CD4-positive, alpha-beta T cell treated with Interleukin-17A for 4 hours (primary cell): ENCODE results near the gene PRDM10.
"Not testable (repeated sequence)": the region's sequence is repeated elsewhere in the genome, so short reads cannot be mapped to it uniquely, and the experiment has no call there.

Experiments
- DNase-seq: peaks from one replicate; pipeline ENCODE4 v3.0.0-alpha.2; 2020; ENCODE audit warnings: mixed read lengths

PRDM10 gene

DNA sequence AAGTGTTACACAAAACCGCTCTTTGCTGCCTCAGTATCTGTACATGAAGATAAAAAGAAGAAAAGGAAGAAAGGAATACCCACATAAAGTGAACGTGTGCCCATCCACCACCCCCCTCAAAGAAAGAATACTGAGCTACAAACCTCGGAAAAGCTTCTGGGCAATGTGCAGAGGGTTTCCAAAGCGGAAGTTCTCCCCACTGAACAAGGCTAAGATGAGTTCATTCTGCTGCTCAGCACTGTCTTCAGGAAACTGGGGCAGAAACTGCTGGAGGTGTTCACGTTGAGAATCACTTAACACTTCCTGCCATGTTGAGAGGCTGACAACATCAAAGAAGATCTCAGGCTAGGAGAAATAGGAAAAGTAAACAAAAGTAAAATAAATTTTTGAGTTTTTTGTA, 114.2 kb downstream of the PRDM10 start:
- DNase-seq, result peak; percentile 63

DNA sequence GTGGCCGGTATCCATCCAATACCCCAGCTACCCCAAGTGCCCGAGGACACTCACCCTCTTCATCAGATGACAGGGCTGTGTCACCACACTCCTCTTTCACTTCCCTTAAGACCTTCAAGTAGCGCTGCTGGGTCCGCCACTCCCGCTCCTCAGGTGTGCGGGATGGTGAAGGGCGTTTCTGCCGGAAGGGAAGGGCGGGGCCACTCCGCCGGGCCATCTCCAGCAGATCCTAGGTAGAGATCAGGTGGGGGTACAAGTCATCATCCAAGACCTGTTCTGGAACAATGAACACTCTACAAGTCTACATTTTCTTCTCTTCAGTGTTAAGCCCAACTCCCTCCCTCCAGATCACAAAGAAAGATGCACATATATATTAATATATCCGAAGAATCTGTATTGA, 117.3 kb downstream of the PRDM10 start:
- DNase-seq, result no peak

- no peak for DNase-seq
Measured at GRCh38 chr11:129884581-129884980, 118.1 kb downstream of the PRDM10 start.

- peak; percentile 63 for DNase-seq
Measured at GRCh38 chr11:129881570-129882170, 121.0 kb downstream of the PRDM10 start.

DNA sequence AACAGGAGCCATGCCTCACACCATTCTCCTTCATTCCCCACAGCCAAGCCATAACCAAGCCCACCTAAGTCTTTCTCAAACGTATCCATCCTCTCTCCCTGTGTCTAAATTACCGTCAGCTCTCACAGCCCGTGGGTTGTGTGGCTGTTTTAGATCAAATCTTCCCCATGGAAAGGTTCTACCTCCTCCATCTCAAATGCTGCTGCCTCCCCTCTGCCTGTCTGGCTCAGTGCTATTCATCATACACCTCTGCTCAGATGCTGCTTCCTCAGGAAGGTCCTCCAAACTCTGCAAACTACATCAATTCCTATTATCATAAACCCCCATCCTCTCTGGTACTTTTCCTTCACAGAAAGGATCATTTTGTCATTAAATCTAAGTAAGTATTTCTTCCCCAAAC, 122.3 kb downstream of the PRDM10 start:
- DNase-seq, result no peak

- DNase-seq, result no peak
Measured at GRCh38 chr11:129871914-129872313, 130.7 kb downstream of the PRDM10 start.

DNA sequence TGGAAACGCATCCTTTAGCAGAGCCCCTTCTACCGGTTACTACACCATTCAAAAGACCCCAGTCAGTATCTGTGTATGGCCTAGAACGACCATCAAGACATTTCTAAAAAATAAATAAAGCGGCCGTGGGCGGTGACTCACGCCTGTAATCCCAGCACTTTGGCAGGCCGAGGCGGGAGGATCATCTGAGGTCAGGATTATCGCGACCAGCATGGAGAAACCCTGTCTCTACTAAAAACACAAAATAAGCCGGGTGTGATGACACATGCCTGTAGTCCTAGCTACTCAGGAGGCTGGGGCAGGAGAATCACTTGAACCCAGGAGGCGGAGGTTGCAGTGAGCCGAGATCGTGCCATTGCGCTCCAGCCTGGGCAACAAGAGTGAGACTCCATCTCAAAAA, 134.0 kb downstream of the PRDM10 start:
- not testable (repeated sequence) for DNase-seq

GRCh38 chr11:129866311-129866710, 136.3 kb downstream of the PRDM10 start:
- DNase-seq, result no peak

GRCh38 chr11:129865701-129866100, 136.9 kb downstream of the PRDM10 start:
- peak; percentile 36 for DNase-seq

DNA sequence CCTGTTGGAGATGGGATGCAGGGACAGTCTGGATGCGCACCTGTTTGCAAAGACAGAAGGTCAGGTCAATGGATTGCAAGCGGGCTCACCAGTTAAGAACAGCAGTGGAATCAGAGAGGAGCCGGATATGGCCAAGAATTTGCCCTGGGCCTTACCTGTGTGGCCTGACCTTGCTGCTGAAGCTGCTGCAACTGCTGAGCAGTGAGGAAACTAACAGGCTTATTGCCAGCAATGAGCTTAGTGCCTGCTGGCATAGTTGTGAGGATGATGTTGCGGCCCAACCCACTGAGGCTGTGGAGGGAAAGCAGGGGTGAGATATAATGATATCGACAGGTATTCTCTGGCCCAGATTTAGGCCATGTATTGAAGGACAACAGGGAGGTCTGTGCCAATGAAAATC, 137.8 kb downstream of the PRDM10 start:
- DNase-seq, result no peak

DNA sequence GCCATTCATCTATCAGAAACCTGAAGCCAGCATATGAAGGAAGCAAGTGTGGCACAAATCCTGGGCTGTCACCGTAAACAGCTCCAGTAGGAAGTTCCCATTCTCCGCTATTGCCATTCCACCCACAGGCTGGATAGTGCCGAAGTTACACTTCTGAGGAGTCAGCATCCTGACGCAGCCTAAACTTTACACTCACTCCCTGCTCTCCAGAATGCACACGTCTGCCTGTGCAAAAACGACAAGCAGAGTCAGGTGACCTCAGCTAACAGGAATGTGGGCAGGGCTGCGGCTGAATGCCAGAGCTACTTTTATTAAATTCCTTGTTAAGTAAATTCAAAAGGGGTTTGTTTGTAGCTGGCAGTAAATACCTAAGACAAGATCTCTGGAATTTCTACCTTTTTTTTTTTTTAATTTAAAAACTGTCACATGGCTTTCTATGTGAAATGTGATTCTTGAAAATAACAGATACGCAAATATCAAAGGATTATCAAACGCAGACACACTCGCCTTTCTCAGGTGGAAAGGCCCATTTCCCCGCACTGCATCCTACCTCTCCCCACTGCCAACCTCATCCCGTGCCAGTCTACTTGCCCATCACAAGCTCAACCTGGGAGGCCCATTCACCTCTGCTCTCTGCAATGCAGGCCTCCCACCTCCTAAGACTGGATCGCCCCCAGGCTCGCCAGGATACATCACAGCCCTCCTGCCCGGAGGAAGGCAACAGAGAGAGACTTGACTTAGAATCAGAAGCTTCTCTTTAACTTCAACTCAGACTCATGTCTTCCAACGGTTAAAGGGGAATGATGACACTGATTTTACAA, 140.7 kb downstream of the PRDM10 start:
- no peak for DNase-seq

GRCh38 chr11:129856036-129856435, 146.6 kb downstream of the PRDM10 start:
- no peak for DNase-seq

DNA sequence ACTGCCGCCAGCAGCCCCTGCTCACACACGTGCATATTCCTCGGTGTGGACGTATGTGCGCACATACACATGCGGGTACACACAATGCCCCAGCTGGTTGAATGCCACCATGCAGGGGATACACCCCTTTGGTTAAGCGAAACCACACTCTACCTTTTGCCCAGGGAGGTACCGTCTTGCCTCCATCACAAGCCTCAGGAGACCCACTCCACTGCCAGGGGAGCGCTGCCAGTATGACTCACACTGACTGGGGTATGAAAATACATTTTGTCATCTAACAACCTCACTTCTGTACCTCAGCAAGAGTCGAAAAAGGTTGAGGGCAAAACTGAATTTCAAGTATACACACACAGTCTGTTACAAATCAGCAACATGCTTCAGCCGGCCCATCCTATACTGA, 147.5 kb downstream of the PRDM10 start:
- peak; percentile 46 for DNase-seq

DNA sequence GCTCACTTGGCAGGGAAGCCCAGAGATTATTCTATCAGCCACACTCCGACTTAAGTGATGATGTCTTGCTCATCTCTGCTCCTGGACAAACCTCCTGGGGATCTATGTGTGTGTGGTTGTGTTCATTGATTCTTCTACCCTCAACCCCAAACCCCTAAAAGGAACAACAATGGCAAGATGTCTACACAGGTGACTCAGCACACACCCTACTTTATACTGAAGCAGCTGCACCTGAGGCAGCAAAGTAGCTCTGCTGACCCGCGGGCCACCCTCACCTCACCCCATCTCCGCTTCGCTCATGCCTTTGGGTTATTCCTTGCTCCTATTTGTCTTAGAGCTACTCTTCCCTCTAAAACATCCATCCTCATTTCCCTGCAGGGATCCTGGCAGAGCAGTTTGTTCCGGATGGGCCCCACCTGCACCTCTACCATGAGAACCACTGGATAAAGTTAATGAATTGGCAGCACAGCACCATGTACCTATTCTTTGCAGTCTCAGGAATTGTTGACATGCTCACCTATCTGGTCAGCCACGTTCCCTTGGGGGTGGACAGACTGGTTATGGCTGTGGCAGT, 148.3 kb downstream of the PRDM10 start:
- DNase-seq, result peak; percentile 44

DNA sequence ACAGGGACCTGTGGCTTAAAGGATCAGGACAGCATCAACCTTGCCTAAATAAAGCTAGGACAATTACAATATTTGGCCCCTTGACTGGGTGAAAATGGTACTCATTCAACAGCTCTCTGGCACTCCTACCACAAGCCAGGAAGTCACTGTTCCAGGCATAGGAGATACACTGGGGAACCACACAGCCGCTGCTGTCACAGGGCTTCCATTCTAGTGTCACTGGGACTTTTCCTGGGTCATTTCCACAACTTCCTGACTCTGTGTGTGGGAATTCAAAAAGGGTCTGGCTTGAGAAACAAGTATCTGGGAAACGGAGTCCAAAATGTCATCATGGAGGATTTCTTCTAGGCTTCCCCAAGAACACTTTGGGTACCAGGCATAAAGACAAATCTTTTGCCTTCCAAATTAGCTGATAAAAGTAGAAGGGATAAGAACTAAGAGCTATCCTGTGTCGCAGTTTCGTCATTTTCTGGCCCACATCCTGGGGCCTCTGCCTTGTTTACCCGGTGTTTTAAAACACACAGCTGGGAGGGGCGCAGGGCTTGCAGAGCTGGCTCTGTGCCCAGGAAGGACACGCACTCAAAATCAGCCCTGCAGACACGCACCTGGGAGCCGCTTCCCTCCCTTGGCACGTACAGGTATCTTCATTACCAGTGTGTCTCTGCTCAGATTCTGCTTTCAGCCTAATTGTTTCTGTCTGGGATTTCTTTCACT, 149.0 kb downstream of the PRDM10 start:
- DNase-seq, result peak; percentile 90

GRCh38 chr11:129852125-129852740, 150.4 kb downstream of the PRDM10 start:
- DNase-seq, result no peak
